ENCODE measurements around the gene IL20RB.

DNA sequence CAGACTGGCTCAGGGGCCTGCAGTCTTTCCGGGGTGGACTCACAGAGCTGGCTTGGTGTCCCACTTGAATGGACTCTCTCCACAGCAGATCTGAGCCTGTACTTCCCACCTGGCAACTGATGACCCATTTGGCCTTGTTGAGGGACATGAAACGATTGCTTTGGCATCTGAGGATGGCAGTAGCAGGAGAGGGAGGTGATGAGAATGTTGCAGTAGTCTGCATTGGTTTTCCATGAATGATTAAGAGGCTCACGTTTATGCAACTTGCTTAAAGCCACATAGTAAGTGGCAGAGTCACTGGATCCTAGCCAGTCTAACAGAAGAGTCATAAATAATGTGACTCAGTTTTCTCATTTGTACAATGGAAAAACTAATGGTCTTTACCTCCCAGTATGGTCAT lies 21.9 kb downstream of the IL20RB start:
- TF ChIP-seq EZH2 (IDR thresholded peaks at IDR 0.05) (no peak), POLR2AphosphoS5 (IDR thresholded peaks at IDR 0.05; ENCODE audit: borderline replicate concordance, low read depth, low read length) (no peak), FOXP2 (optimal IDR thresholded peaks at IDR 0.05; ENCODE audit: control extremely low read depth, extremely low read length, insufficient read depth) (no peak)
